Fibroblast of pulmonary artery (primary cell): ENCODE measurements around the gene KRT6B.

Source experiments
- DNase-seq: peaks from one replicate; pipeline ENCODE4 v3.0.0-alpha.2; 2010; ENCODE audit warnings: low read depth
- H3K4me3 ChIP-seq: replicated peaks from 2 replicates; pipeline ENCODE4 v1.5.1; 2011; ENCODE audit warnings: low read depth, mild to moderate bottlenecking, control low read depth, low read length, moderate library complexity
- TF ChIP-seq, protein P1 (sequence below): IDR thresholded peaks from 2 replicates; pipeline ENCODE4 v1.5.1; 2011; ENCODE audit warnings: mild to moderate bottlenecking, control low read depth, low read length, inconsistent platforms; ENCODE audit errors: missing control alignments

KRT6B gene

GRCh38 chr12:52418576-52419110 lies 33.3 kb downstream of the KRT6B start:
- no peak overlapping the region for H3K4me3 ChIP-seq
- TF ChIP-seq, protein P1, sequence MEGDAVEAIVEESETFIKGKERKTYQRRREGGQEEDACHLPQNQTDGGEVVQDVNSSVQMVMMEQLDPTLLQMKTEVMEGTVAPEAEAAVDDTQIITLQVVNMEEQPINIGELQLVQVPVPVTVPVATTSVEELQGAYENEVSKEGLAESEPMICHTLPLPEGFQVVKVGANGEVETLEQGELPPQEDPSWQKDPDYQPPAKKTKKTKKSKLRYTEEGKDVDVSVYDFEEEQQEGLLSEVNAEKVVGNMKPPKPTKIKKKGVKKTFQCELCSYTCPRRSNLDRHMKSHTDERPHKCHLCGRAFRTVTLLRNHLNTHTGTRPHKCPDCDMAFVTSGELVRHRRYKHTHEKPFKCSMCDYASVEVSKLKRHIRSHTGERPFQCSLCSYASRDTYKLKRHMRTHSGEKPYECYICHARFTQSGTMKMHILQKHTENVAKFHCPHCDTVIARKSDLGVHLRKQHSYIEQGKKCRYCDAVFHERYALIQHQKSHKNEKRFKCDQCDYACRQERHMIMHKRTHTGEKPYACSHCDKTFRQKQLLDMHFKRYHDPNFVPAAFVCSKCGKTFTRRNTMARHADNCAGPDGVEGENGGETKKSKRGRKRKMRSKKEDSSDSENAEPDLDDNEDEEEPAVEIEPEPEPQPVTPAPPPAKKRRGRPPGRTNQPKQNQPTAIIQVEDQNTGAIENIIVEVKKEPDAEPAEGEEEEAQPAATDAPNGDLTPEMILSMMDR: no peak
- no peak for DNase-seq

DNA sequence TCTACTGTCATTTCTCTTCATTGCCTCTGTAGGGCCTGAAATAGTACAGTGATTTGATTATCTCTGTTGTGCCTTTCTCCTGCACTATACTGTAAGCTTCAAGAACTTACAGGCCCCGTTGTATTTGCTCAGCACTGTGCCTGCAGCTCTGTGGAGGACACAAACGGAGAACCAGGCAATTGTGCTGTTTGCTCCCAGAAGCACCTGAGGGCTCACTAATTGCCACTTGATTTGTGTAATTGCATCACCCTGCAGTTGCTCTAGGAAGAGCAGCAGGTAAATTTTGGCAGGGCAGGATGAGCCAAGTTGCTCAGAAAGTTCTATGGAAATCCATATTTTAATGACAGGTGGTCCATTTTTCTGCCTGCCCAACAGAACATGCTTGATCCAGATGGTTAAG lies 34.2 kb downstream of the KRT6B start:
- TF ChIP-seq, protein P1: no peak
- H3K4me3 ChIP-seq: no peak overlapping the region
- DNase-seq: no peak

GRCh38 chr12:52416795-52417194 lies 35.2 kb downstream of the KRT6B start:
- DNase-seq: no peak
- no peak overlapping the region for H3K4me3 ChIP-seq

GRCh38 chr12:52415870-52416750 lies 35.8 kb downstream of the KRT6B start:
- TF ChIP-seq, protein P1: no peak
- no peak overlapping the region for H3K4me3 ChIP-seq
- peak; percentile 98 for DNase-seq

More at GRCh38 chr12:52416795-52417194, 35.2 kb downstream of the KRT6B start:
- TF ChIP-seq, protein P1: no peak

DNA sequence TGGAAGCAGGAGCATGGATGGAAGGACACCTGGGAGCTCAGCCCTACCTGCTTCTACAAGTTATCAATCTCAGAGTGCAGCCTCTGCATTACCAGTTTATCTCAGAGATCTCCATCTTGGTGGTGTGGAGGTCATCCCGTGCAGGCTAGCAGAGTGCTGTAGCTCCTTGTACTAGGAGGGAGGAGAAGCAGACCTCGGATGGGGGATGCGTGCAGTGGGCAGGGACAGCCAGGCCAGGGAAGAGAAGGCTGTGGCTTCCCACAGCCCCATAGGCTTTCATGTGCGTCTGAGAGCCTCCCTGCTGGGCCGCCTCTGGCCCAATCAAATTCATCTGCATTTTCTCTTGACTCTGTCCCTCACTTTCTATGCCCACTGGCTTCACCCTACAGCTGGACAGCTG lies 37.0 kb downstream of the KRT6B start:
- TF ChIP-seq, protein P1: no peak
- H3K4me3 ChIP-seq: no peak overlapping the region
- DNase-seq: no peak

GRCh38 chr12:52413782-52414345 lies 38.1 kb downstream of the KRT6B start:
- H3K4me3 ChIP-seq: no peak overlapping the region
- DNase-seq: no peak
- TF ChIP-seq, protein P1: no peak
